Measurements from ENCODE around the gene NKAIN2.

Gene NKAIN2

DNA sequence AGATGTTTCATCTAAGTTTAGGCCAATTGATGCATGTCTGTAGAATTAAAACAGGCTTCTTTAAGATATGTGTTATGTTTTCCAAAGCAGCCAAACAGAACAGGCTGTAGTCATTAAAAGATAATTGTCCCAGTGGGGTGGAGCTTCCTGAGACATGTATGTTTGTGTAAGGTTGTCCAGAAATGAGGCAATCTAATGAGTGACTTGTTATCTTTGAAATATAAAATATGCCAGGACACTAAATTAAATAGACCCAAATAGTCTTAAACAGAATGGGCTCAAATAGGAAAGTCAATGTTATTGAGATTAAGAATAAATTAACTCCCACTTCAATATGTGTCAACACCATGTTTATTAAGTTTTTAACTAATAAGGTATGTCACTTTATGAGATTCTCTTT lies 953.9 kb downstream of the NKAIN2 start:
- Histone ChIP-seq H3K9me3 (ENCODE audit: control insufficient read depth in 2 of 2, low read length in 2 of 2) (no peaks in the 10 kb centered on the region), H3K9ac (ENCODE audit: low read depth in 1 of 2, low read length in 2 of 2) (no peak overlapping the region), H3K4me3 (ENCODE audit: low read length in 2 of 2) (no peak overlapping the region), H3K27ac (ENCODE audit: low read depth in 2 of 2, low read length in 2 of 2) (no peak overlapping the region), H3K4me1 (ENCODE audit: control insufficient read depth in 2 of 2, insufficient read depth in 2 of 2, low read length in 2 of 2) (no peaks in the 10 kb centered on the region), H3K36me3 (ENCODE audit: control insufficient read depth in 2 of 2, insufficient read depth in 2 of 2, low read length in 2 of 2) (no peaks in the 10 kb centered on the region), H3K27me3 (ENCODE audit: control insufficient read depth in 2 of 2, insufficient read depth in 2 of 2, low read length in 2 of 2) (no peaks in the 10 kb centered on the region)

DNA sequence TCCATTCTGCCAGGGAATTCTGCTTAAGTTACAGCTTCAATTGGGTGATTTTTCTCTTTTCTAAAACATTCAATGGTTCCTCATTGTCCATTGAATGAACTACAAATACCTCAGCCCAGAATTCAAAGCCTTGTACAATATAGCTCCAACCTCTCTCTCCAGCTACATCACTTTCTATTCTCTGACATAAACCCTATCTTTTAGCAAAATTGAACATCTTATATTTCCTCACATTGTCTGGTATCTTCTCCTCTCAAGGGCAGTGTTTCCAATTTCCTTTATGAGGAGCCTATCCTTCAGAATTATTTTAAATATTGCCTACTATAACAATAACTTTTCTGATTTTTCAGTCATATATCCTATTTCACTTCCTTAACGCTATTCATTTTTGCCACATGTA lies 955.0 kb downstream of the NKAIN2 start:
- Histone ChIP-seq H3K4me1 (ENCODE audit: control insufficient read depth in 2 of 2, insufficient read depth in 2 of 2, low read length in 2 of 2) (no peaks in the 10 kb centered on the region), H3K9ac (ENCODE audit: low read depth in 1 of 2, low read length in 2 of 2) (no peak overlapping the region), H3K36me3 (ENCODE audit: control insufficient read depth in 2 of 2, insufficient read depth in 2 of 2, low read length in 2 of 2) (no peaks in the 10 kb centered on the region), H3K27me3 (ENCODE audit: control insufficient read depth in 2 of 2, insufficient read depth in 2 of 2, low read length in 2 of 2) (no peaks in the 10 kb centered on the region), H3K4me3 (ENCODE audit: low read length in 2 of 2) (no peak overlapping the region), H3K9me3 (ENCODE audit: control insufficient read depth in 2 of 2, low read length in 2 of 2) (no peaks in the 10 kb centered on the region), H3K27ac (ENCODE audit: low read depth in 2 of 2, low read length in 2 of 2) (no peak overlapping the region)

DNA sequence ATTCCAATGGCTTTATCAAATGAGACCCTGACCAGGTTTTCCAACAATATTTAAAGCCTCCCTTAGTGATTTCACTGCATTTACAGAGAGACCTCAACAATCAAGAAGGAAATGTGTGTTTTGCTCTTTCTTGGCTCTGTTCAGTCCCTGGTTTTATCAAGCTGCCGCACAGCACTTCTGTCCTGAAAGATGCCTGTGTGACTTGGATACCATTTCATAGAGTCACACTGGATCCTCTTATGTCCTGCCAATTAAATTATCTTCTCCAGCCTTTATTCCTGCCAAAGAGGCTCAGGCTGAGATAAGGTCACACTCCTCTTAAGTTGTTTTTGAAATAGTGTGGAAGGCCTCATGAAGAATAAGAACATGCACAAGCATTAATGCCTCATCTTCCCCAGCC lies 961.6 kb downstream of the NKAIN2 start:
- H3K4me1 ChIP-seq (ENCODE audit: control insufficient read depth in 2 of 2, insufficient read depth in 2 of 2, low read length in 2 of 2), result no peaks in the 10 kb centered on the region
- H3K27me3 ChIP-seq (ENCODE audit: control insufficient read depth in 2 of 2, insufficient read depth in 2 of 2, low read length in 2 of 2), result no peaks in the 10 kb centered on the region
- no peak overlapping the region for H3K9ac ChIP-seq (ENCODE audit: low read depth in 1 of 2, low read length in 2 of 2)
- no peaks in the 10 kb centered on the region for H3K9me3 ChIP-seq (ENCODE audit: control insufficient read depth in 2 of 2, low read length in 2 of 2)
- no peak overlapping the region for H3K27ac ChIP-seq (ENCODE audit: low read depth in 2 of 2, low read length in 2 of 2)
- no peaks in the 10 kb centered on the region for H3K36me3 ChIP-seq (ENCODE audit: control insufficient read depth in 2 of 2, insufficient read depth in 2 of 2, low read length in 2 of 2)
- H3K4me3 ChIP-seq (ENCODE audit: low read length in 2 of 2), result no peak overlapping the region

DNA sequence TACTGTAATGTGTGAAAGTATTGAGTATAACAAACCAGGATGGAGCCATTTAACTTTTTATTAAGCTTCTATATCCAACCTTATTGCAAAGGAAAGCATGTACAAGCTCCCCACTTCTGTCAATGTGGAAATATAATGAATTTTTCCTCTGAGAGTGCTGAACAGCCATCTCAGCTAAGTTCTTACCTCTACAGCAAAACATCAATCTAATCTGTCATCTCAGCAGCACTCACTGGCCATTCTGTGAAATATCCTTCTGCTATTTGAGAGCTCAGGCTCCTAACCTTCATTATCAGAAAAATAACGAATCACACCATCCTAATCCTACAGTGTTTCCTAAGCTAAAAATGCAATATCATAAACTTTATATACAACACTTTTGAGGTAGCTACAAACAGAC lies 964.6 kb downstream of the NKAIN2 start:
- no peaks in the 10 kb centered on the region for H3K4me1 ChIP-seq (ENCODE audit: control insufficient read depth in 2 of 2, insufficient read depth in 2 of 2, low read length in 2 of 2)
- H3K9ac ChIP-seq (ENCODE audit: low read depth in 1 of 2, low read length in 2 of 2), result no peak overlapping the region
- no peak overlapping the region for H3K4me3 ChIP-seq (ENCODE audit: low read length in 2 of 2)
- H3K27ac ChIP-seq (ENCODE audit: low read depth in 2 of 2, low read length in 2 of 2), result no peak overlapping the region
- H3K36me3 ChIP-seq (ENCODE audit: control insufficient read depth in 2 of 2, insufficient read depth in 2 of 2, low read length in 2 of 2), result no peaks in the 10 kb centered on the region
- no peaks in the 10 kb centered on the region for H3K27me3 ChIP-seq (ENCODE audit: control insufficient read depth in 2 of 2, insufficient read depth in 2 of 2, low read length in 2 of 2)
- H3K9me3 ChIP-seq (ENCODE audit: control insufficient read depth in 2 of 2, low read length in 2 of 2), result no peaks in the 10 kb centered on the region

DNA sequence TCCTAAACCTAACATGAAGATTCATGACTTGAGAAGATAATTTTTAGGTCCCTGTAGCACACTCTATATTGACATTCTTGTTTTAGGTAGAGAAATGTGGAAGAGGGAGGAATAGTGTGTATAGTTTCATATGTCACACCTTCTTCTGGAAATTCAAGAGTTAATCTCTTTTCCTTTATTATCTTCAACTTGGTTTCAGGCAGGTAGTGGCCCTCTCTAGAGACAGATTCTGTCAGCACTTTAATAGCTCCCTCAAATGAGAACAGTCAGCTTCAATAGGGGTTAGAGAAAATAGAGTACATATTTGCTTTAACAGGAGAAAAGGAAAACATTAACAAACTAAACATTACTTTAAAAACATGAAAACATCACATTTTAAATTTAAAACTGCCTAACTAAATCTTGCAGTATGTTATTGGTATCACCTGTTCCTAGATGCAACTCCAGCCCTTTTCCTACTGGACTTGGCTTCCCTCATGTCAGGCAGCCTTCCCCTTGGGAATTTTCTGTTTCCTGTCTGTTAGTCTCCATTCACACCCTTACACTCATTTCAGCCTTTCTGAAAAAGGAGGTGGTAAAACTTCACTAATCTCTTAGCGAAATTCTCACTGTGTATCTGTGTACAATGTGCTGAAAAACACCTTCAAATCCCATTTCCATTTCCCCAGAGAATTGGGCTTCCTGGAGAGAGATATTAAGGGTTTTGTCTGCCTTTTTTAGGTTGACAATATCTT lies 966.3 kb downstream of the NKAIN2 start:
- no peak overlapping the region for H3K9ac ChIP-seq (ENCODE audit: low read depth in 1 of 2, low read length in 2 of 2)
- no peaks in the 10 kb centered on the region for H3K9me3 ChIP-seq (ENCODE audit: control insufficient read depth in 2 of 2, low read length in 2 of 2)
- H3K4me1 ChIP-seq (ENCODE audit: control insufficient read depth in 2 of 2, insufficient read depth in 2 of 2, low read length in 2 of 2), result no peaks in the 10 kb centered on the region
- no peaks in the 10 kb centered on the region for H3K36me3 ChIP-seq (ENCODE audit: control insufficient read depth in 2 of 2, insufficient read depth in 2 of 2, low read length in 2 of 2)
- H3K27ac ChIP-seq (ENCODE audit: low read depth in 2 of 2, low read length in 2 of 2), result no peak overlapping the region
- H3K27me3 ChIP-seq (ENCODE audit: control insufficient read depth in 2 of 2, insufficient read depth in 2 of 2, low read length in 2 of 2), result no peaks in the 10 kb centered on the region
- no peak overlapping the region for H3K4me3 ChIP-seq (ENCODE audit: low read length in 2 of 2)

DNA sequence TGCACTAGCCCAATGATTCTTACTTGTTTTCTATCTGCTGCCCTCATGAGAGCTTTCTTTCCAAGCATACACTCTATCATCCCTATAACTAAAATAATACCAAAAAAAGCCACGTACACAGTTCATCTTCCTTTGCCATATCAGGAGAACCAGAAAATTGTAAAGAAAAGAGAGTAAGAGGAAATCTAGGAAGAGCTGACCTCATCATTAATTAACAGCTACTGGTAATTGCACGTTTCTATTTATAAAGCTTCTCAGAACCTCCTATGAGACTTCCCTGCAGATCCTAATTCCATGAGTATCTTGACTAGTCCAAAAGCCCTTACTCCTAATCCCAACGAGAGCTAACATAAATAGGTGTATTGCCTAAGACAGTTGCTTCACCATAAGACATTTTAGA lies 967.1 kb downstream of the NKAIN2 start:
- H3K27ac ChIP-seq (ENCODE audit: low read depth in 2 of 2, low read length in 2 of 2), result no peak overlapping the region
- H3K9ac ChIP-seq (ENCODE audit: low read depth in 1 of 2, low read length in 2 of 2), result no peak overlapping the region
- H3K9me3 ChIP-seq (ENCODE audit: control insufficient read depth in 2 of 2, low read length in 2 of 2), result no peaks in the 10 kb centered on the region
- no peaks in the 10 kb centered on the region for H3K4me1 ChIP-seq (ENCODE audit: control insufficient read depth in 2 of 2, insufficient read depth in 2 of 2, low read length in 2 of 2)
- no peak overlapping the region for H3K4me3 ChIP-seq (ENCODE audit: low read length in 2 of 2)
- no peaks in the 10 kb centered on the region for H3K36me3 ChIP-seq (ENCODE audit: control insufficient read depth in 2 of 2, insufficient read depth in 2 of 2, low read length in 2 of 2)
- no peaks in the 10 kb centered on the region for H3K27me3 ChIP-seq (ENCODE audit: control insufficient read depth in 2 of 2, insufficient read depth in 2 of 2, low read length in 2 of 2)

DNA sequence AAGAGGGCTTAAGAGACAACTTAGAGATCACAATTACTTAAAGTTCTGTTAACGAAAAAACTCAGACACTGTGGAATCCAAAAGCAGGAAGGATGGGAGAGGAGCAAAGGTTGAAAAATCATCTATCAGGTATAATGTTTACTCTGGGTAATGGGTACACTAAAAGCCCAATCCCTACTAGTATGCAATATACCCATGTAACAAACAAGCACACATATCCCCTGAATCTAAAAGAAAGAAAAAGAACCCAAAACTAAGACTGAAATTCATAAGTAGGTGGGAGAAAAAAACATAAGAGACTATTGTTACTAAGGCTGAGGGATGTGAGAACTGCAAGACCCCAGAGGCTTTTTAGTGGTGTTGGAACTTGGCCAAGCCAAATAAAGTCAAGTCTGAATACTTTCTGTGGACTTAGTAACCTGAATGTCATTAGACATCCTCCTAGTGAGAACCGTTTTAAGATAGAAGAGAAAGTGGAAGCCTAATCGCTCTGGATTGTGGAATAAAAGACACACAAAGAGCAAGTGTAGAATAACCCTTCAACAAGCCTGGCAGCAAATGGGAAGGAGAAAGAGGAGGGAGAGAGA lies 969.2 kb downstream of the NKAIN2 start:
- no peaks in the 10 kb centered on the region for H3K27me3 ChIP-seq (ENCODE audit: control insufficient read depth in 2 of 2, insufficient read depth in 2 of 2, low read length in 2 of 2)
- H3K9me3 ChIP-seq (ENCODE audit: control insufficient read depth in 2 of 2, low read length in 2 of 2), result no peaks in the 10 kb centered on the region
- H3K27ac ChIP-seq (ENCODE audit: low read depth in 2 of 2, low read length in 2 of 2), result no peak overlapping the region

DNA sequence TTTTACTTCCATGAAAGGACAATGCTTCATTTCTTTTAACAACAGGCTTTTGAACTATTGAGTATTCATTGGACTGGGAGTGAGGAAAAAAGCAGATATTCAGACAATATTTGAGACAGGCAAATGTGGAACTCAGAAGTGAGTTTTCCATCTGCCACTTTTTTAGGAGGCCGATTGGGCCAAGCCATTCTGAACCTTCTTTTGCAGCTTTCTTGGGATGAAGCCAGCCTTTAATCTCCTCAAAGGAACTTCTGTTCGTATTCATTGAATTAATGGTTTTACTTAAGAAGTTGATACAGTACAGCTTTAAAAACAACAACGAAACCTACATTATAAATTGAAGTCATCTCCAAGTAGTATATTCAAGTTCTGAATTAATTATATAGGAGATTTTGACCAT lies 971.5 kb downstream of the NKAIN2 start:
- H3K9me3 ChIP-seq (ENCODE audit: control insufficient read depth in 2 of 2, low read length in 2 of 2), result no peaks in the 10 kb centered on the region
- H3K36me3 ChIP-seq (ENCODE audit: control insufficient read depth in 2 of 2, insufficient read depth in 2 of 2, low read length in 2 of 2), result no peaks in the 10 kb centered on the region
- H3K4me1 ChIP-seq (ENCODE audit: control insufficient read depth in 2 of 2, insufficient read depth in 2 of 2, low read length in 2 of 2), result no peaks in the 10 kb centered on the region
- H3K4me3 ChIP-seq (ENCODE audit: low read length in 2 of 2), result no peak overlapping the region
- H3K27ac ChIP-seq (ENCODE audit: low read depth in 2 of 2, low read length in 2 of 2), result no peak overlapping the region
- H3K9ac ChIP-seq (ENCODE audit: low read depth in 1 of 2, low read length in 2 of 2), result no peak overlapping the region
- no peaks in the 10 kb centered on the region for H3K27me3 ChIP-seq (ENCODE audit: control insufficient read depth in 2 of 2, insufficient read depth in 2 of 2, low read length in 2 of 2)

More for the DNA sequence above, 969.2 kb downstream of the NKAIN2 start:
- Histone ChIP-seq H3K9ac (ENCODE audit: low read depth in 1 of 2, low read length in 2 of 2) (no peak overlapping the region), H3K36me3 (ENCODE audit: control insufficient read depth in 2 of 2, insufficient read depth in 2 of 2, low read length in 2 of 2) (no peaks in the 10 kb centered on the region), H3K4me1 (ENCODE audit: control insufficient read depth in 2 of 2, insufficient read depth in 2 of 2, low read length in 2 of 2) (no peaks in the 10 kb centered on the region), H3K4me3 (ENCODE audit: low read length in 2 of 2) (no peak overlapping the region)

DNA sequence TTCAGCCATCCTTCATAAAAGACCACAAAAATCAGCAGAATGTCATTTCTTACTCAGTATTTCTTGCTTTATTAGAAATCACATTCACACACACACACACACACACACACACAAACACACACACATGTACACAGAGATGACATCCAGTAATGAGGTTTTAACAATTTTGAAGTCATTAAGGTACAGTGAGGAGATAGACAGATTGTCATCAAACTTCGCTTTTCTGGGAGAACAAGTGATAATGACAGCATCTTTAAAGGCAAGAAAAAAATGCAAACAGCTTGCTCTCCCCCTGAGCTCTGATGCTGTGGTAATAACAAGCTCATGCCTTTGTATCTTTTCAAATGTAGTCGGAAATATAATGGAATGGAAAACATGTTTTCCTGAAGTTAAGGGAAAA lies 974.2 kb downstream of the NKAIN2 start:
- Histone ChIP-seq H3K9me3 (ENCODE audit: control insufficient read depth in 2 of 2, low read length in 2 of 2) (no peaks in the 10 kb centered on the region), H3K4me3 (ENCODE audit: low read length in 2 of 2) (no peak overlapping the region), H3K36me3 (ENCODE audit: control insufficient read depth in 2 of 2, insufficient read depth in 2 of 2, low read length in 2 of 2) (no peaks in the 10 kb centered on the region), H3K27me3 (ENCODE audit: control insufficient read depth in 2 of 2, insufficient read depth in 2 of 2, low read length in 2 of 2) (no peaks in the 10 kb centered on the region), H3K9ac (ENCODE audit: low read depth in 1 of 2, low read length in 2 of 2) (no peak overlapping the region), H3K4me1 (ENCODE audit: control insufficient read depth in 2 of 2, insufficient read depth in 2 of 2, low read length in 2 of 2) (no peaks in the 10 kb centered on the region), H3K27ac (ENCODE audit: low read depth in 2 of 2, low read length in 2 of 2) (no peak overlapping the region)

DNA sequence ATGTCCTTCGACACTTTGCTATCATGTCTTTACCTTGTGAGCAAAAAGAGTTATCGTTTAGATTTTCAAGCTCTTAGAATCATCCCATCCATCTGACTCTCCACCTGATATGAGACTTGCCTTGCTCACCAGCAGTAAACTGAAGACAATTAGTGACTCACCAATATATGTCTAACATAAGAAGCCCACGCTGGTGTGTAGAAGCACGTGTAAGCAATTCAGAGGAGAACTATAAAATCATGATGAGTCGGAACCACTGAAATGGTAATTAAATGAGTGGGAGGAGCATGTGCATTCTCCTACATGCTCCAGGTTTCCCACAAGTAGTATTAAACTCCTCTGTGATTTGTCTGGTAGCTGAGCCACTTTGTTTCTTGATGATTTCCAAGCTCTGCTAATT lies 977.0 kb downstream of the NKAIN2 start:
- Histone ChIP-seq H3K27me3 (ENCODE audit: control insufficient read depth in 2 of 2, insufficient read depth in 2 of 2, low read length in 2 of 2) (no peaks in the 10 kb centered on the region), H3K27ac (ENCODE audit: low read depth in 2 of 2, low read length in 2 of 2) (no peak overlapping the region), H3K9me3 (ENCODE audit: control insufficient read depth in 2 of 2, low read length in 2 of 2) (no peaks in the 10 kb centered on the region), H3K4me3 (ENCODE audit: low read length in 2 of 2) (no peak overlapping the region), H3K36me3 (ENCODE audit: control insufficient read depth in 2 of 2, insufficient read depth in 2 of 2, low read length in 2 of 2) (no peaks in the 10 kb centered on the region), H3K9ac (ENCODE audit: low read depth in 1 of 2, low read length in 2 of 2) (no peak overlapping the region), H3K4me1 (ENCODE audit: control insufficient read depth in 2 of 2, insufficient read depth in 2 of 2, low read length in 2 of 2) (no peaks in the 10 kb centered on the region)

Data from mucosa of rectum (tissue), 2 donors.